Epithelial cell of proximal tubule (primary cell): ENCODE measurements around the gene C16orf90. TPM values are rescaled to one million over a fixed set of nuclear protein-coding genes. Genes with fewer than 3 reads are reported as not detected.
A peak's percentile ranks its signal among the peaks of the same experiment; 100 is the strongest.
"Not testable (repeated sequence)": the region's sequence is repeated elsewhere in the genome, so short reads cannot be mapped to it uniquely, and the experiment has no call there.

Experiments
- DNase-seq: peaks from one replicate; pipeline ENCODE4 v3.0.0-alpha.2; 2011; ENCODE audit warnings: low read depth
- H3K4me3 ChIP-seq: 2 replicates; pipeline ENCODE4 v1.5.1; 2011; ENCODE audit warnings: low read depth, mild to moderate bottlenecking, low read length
- CTCF ChIP-seq: conservative IDR thresholded peaks from 2 replicates; pipeline ENCODE4 v1.5.1; 2012; ENCODE audit warnings: low read depth, mild to moderate bottlenecking, low read length
- total RNA-seq: library from RNA; depleted of rRNA; stranded (reverse); fragments of >200 nt; gene quantifications from 2 replicates; pipeline ENCODE4 v1.2.3, GENCODE V29; 2015

The C16orf90 gene
- total RNA-seq, 1 donor from 2014 or later = not detected

- H3K4me3 ChIP-seq = no peak overlapping the region
- DNase-seq = no peak
- no peak for TF ChIP-seq CTCF
Observed at GRCh38 chr16:3534126-3534525, 38.8 kb upstream of the C16orf90 start.

GRCh38 chr16:3532741-3533140 is 37.5 kb upstream of the C16orf90 start:
- no peak for TF ChIP-seq CTCF

GRCh38 chr16:3530371-3530914 is 35.2 kb upstream of the C16orf90 start:
- no peak for DNase-seq
- H3K4me3 ChIP-seq = no peak overlapping the region
- no peak for TF ChIP-seq CTCF

More at GRCh38 chr16:3532741-3533140, 37.5 kb upstream of the C16orf90 start:
- no peak overlapping the region for H3K4me3 ChIP-seq
- DNase-seq = no peak

GRCh38 chr16:3529175-3529574 is 33.9 kb upstream of the C16orf90 start:
- no peak for TF ChIP-seq CTCF
- no peak overlapping the region for H3K4me3 ChIP-seq
- no peak for DNase-seq

- TF ChIP-seq CTCF = no peak
- no peak for DNase-seq
- H3K4me3 ChIP-seq = no peak overlapping the region
Observed at GRCh38 chr16:3528406-3528805, 33.1 kb upstream of the C16orf90 start.

- DNase-seq = peak; percentile 20
- peak; percentile 62 for TF ChIP-seq CTCF
- H3K4me3 ChIP-seq = not testable (repeated sequence)
Observed at GRCh38 chr16:3527216-3527829, 32.0 kb upstream of the C16orf90 start.

- no peak for TF ChIP-seq CTCF
- DNase-seq = no peak
- H3K4me3 ChIP-seq = no peak overlapping the region
Observed at GRCh38 chr16:3525951-3526350, 30.7 kb upstream of the C16orf90 start.
